GM12801 (cell line): ENCODE measurements around the gene SNX8.

ENCODE experiments used
- TF ChIP-seq, protein P1 (sequence below): IDR thresholded peaks from one replicate; pipeline ENCODE4 v1.5.1; 2011; ENCODE audit warnings: control low read depth; ENCODE audit not compliant: insufficient read length; ENCODE audit errors: extremely low read depth

SNX8 gene

DNA sequence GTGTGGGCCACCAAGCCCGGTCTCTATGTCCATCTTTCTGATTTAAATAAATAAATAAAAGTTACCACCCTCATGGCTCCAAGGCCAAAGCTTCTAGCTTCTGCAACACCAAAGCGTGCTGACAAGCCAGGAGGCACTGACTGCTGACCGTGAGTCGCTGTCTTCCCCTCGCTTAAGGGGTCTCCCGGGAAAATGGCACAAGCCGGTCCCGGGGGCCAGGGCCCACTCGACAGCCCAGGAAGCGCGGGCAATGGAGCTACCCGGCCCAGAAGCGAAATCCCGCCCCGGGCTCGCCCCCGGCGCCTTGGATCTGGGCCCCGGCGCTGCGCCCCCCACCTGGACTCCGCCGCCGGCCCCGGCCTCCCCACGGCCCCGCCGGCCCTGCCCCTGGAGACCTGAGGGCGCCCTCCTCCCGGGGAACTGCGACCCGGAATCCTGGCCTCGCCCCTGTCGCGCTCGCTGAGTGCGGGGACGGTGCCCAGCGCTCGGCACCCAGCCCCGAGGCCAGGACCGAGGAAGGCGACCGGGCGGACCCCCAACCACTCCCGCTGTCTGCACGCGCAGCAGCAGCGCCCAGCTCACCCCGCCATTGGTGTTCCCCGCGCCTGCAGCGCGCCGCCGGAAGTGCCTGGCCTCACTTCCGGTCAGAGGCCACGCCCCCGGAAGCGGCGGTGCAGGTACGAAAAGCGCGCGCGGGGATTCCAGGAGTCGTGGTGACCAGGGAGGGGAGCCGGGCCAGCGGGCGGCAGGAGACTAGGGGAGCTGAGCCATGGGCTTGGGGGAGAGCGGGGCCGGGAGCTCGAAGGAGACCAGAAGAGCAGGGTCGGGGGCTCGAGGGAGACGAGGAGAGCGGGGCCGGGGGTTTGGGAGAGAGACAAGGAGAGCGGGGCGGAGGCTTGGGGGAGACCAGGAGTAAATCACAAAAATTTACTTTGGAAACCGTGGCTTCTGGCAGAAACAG, 72.4 kb downstream of the SNX8 start, which contains the start of the genes MRM2 and NUDT1:
Gene MRM2, minus strand, starts transcription at position 626 of the 961 bp plus-strand sequence. Its CDS starts 36 bp downstream, at position 590.
Gene NUDT1, plus strand, starts transcription at position 647 of the 961 bp plus-strand sequence. CDS start 2,349 bp downstream, outside the sequence.
- TF ChIP-seq, protein P1, sequence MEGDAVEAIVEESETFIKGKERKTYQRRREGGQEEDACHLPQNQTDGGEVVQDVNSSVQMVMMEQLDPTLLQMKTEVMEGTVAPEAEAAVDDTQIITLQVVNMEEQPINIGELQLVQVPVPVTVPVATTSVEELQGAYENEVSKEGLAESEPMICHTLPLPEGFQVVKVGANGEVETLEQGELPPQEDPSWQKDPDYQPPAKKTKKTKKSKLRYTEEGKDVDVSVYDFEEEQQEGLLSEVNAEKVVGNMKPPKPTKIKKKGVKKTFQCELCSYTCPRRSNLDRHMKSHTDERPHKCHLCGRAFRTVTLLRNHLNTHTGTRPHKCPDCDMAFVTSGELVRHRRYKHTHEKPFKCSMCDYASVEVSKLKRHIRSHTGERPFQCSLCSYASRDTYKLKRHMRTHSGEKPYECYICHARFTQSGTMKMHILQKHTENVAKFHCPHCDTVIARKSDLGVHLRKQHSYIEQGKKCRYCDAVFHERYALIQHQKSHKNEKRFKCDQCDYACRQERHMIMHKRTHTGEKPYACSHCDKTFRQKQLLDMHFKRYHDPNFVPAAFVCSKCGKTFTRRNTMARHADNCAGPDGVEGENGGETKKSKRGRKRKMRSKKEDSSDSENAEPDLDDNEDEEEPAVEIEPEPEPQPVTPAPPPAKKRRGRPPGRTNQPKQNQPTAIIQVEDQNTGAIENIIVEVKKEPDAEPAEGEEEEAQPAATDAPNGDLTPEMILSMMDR: no peak

DNA sequence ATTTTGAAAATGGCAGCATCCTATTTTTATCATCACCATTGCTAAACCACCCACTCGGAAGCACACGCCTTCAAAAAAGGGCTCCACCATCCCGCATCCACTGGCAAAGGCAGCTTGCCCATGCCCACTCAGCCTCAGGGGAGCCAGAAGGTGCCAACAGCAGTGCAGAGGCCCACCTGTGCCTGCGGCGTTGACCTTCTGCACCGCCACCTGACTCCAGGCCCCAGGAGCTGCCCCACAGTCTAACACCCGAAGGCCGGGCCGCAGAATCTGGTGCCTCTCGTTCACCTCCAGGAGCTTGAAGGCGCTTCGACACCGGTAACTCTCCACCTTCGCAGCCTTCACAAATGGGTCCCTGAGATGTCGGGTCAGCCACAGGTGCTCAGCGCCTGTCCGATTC, 75.0 kb downstream of the SNX8 start:
- TF ChIP-seq, protein P1: no peak

DNA sequence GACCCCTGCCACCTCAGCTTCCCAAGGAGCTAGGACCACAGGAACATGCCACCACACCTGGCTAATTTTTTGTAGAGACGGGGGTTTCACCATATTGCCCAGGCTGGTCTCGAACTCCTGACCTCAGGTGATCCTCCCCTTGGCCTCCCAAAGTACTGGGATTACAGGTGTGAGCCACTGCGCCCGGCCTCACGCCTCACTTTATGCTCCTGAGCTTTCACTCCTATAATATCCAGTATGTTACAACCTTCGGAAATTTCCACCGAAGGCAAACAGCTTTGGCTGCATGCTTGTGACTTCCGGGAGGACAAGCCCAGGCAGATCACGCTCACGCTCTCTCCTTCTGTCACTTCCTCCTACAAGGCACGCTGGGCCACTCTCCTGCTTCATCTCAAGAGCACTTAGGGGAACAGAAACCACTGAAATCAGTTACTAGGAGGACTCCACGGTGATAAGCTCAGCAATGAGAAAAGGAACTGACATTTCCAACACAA, 77.1 kb downstream of the SNX8 start:
- TF ChIP-seq, protein P1: no peak

DNA sequence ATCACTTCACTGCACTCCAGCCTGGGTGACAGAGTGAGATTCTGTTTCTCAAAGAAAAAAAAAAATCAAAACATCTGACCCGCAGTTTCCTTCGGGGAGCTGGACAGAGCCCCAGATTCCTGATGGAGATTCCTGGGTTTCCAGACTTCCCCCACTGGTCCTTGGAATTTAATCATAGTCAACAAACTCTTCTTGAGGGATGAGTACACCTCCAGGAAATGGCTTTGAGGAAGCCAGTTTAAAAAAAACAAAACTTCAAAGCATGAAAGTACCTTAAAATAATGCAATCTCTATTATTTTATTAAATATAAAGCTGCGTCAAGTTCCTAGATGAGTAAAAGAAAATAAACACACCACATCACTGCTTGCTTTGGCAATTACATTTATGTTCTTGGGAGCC, 80.3 kb downstream of the SNX8 start:
- TF ChIP-seq, protein P1: no peak

DNA sequence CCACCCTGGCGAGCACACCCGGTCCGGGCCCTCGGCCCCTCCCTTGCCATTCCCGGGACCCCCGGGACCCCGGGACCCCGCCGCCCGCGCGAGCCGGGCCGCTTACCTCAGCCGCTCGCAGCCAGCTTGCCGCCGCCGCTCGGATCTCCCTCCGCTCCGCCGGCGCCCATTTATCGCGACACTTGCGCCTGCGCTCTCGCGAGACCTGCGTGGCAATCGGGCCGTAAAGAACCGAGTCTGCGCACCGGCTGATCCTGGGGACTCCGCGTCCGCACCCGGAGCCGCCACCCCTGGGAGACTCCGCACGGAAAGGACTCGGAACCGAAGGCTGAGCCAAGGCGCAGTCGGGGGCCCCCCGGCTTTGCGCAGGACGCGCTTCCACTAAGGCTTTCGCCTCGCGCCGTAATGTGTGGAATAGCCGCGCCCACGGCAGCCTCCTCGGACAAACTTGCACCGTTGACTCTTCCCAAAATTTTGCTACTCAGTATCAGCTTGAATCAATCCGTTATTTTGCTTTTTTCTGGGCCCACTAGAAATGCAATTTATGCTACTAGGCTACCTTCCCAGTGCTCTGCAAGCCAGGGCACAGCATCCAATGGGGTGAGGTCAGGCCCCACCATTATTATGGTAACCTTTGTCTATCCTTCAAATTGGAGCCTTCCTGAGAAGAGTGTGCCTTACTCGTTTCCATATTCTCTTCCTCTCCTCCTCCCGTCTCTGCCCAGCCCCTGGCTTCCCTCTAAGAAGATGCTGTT, 81.3 kb downstream of the SNX8 start, which contains the start of gene MAD1L1:
Gene MAD1L1, minus strand, starts transcription at position 180 of the 755 bp plus-strand sequence. CDS start 2,812 bp downstream, outside the sequence.
- TF ChIP-seq, protein P1: no peak

DNA sequence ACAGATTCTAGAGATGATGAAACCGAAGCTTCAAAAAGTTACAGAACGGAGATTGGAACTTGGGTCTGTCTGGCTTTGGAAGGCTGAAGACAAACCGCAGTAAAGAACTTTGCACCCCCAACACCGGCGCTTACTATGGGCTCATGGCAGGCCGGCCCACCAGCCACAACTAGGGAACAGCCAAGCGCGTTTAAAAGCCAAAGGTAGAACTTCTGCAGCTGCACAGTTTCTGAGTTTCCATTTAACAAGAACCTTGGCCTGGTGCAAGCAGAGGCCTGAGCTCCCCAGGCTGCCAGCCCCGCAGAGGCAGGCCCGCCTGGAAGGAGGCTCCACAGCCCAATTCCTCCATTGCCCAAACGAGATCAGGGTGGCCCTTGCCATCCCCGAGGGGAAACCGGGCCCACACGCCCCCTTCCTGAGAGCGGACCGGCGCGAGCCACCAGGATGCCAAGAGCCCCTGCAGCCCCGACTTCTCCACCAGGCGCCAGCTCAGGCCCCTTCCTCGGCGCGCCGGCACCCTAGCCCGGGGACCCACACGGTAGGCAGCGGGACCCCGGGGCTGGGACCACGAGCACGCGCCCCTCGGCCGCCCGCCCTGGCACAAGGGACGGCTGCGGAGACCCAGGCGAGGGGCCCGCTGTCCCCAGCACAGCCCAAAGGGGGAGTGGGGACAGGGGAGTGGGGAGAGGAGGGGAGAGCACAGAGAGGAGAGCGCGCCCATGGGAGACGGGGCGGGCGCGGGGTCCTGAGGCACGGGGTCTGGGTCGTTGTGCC, 82.1 kb downstream of the SNX8 start:
- TF ChIP-seq, protein P1: no peak

DNA sequence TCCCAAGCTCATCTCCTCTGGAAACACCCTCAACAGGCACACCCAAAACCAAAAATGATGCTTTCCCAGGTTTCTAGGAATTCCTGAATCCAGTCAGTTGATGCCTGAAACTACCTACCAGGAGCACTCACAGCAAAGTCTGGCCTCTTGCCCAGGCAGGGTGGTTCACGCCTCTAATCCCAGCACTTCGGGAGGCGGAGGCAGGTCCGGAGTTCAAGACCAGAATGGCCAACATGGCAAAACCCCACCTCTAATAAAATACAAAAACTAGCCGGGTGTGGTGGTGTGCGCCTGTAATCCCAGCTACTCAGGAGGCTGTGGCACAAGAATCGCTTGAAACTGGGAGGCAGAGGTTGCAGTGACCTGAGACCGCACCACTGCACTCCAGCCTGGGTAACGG, 83.4 kb downstream of the SNX8 start:
- TF ChIP-seq, protein P1: no peak
